GM21381 (cell line): Measurements from ENCODE around the gene CD164.
"Not testable (repeated sequence)": the region's sequence is repeated elsewhere in the genome, so short reads cannot be mapped to it uniquely, and the experiment has no call there.

Experiments
- ATAC-seq: cut with Tn5 transposase; IDR thresholded peaks from one replicate; pipeline ENCODE4 v1.9.1; 2021; ENCODE audit warnings: mild to moderate bottlenecking, moderate library complexity; ENCODE audit not compliant: unreplicated experiment

CD164 gene

DNA sequence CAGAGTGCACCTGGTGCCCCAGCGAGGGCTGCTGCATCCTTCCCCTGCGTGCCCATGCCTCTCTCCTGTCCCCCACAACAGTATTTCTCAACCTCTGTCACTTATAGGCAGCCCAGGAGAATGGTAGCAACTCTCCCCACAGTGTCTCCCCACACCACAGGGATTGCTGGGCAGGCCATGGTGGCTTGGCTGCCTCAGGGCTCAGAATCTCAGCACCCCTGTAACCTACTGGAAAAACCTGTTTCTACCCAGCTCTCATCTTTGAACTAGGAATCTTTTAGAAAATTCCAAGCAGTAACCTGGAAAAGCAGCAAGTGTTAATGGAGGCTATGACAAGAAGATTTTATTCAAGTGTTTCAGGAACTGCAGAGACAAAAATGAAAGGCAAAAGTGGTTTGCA, 38.0 kb downstream of the CD164 start:
- no peak for ATAC-seq

DNA sequence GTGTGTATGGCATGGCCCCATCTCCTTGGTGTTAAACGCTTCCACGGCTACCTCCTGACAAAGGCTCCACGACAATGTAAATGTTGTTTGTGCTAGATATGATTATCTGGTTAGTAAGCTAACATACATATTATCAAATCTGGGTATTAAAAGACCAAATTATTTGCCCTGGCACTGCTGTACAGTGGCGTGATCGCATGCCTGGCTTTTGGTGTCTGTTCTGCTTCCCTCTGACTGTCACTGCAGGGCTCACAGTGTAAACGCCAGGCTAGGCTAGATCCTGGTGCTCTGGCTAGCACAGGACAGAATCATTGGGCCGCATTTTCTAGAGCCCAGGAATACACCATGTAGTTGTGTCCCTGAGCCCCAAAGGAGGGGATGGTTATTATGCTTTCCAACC, 38.7 kb downstream of the CD164 start:
- no peak for ATAC-seq

DNA sequence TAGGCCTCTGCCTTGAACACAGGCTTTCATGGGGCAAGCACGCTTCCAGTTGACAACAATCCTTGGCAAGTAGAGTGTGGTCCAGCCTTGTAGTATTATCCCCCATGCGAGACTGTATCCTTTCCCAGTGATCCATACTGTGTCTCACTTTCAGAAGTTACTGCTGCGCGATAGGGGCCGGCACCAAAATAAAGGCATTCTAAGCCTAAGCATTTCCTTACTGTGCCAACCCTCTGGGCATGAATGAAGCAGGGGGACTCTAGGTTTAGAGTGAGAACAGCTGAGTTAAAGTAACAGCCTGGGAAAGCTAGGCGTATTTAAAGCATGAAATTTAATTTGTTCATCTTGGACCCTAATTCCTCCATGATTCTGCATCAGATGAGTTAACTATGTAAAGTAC, 39.4 kb downstream of the CD164 start:
- ATAC-seq: no peak

DNA sequence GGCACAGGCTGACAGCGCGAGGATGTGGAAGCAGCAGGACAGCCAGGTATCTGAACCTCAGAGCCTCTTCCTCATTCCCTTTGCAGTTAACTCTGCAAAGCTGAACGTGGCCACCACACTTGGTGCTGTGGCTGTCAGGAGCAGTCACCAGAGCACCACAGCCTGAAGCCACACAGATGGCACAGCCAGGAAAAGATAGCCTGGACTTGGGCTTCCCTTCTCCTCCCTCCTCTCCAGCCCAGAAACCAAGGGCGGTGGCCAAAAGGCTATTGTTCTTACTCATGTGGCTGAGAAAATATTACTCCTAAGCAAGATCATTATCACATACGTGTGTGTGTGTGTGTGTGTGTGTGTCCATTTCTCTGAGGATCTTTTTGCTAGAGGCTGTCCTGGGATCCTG, 39.8 kb downstream of the CD164 start:
- no peak for ATAC-seq

DNA sequence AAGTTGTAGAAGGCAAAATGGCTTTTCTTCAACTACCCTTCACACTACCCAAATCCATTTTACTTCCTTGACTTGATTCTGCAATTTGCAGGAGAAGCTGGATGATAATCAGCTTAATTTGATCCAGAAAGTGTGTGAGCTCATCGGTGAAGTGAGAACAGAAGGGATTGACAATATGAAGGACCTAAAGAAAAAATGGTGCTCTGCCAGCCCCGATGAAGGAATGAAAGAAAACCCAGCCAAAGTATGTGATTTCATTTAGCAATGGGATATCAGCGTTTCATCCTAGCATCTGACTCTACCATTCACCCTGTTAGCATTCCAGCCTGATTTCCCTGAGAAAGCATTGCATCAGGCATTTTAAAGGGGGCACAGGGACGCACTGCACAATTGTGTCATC, 41.5 kb downstream of the CD164 start:
- no peak for ATAC-seq

DNA sequence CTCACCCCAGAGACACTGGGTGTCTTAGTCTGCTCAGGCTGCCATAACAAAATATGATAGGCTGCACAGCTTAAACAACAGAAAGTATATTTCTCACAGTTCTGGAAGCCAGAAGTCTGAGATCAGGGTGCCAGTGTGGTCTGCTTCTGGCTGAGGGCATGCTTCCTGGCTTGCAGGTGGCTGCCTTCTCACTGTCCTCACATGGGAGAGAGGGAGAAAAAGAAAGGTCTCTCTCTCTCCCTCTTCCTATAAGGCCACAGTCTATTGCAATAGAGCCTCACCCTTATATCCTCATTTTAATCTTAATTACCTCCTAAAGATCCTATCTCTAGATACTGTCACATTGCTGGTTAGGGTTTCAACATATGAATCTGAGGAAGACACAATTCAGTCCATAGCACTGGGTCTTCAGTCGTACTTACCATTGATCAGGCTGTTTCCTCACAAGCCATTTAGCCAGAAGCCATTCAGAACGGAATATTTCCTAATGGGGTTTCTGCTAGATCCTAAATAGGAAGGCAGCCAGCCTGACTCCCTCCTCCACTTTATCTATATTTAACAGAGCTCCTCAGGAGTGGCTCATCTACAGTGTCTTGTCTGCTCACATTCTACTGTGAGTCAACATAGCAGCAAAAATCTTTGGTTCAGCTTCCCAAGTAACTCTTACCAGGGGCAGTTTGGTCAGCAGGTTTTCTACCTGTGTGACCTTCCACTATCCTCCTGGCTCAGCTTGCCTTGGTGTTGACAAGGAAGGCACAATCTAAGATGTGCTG, 42.2 kb downstream of the CD164 start:
- ATAC-seq: no peak

DNA sequence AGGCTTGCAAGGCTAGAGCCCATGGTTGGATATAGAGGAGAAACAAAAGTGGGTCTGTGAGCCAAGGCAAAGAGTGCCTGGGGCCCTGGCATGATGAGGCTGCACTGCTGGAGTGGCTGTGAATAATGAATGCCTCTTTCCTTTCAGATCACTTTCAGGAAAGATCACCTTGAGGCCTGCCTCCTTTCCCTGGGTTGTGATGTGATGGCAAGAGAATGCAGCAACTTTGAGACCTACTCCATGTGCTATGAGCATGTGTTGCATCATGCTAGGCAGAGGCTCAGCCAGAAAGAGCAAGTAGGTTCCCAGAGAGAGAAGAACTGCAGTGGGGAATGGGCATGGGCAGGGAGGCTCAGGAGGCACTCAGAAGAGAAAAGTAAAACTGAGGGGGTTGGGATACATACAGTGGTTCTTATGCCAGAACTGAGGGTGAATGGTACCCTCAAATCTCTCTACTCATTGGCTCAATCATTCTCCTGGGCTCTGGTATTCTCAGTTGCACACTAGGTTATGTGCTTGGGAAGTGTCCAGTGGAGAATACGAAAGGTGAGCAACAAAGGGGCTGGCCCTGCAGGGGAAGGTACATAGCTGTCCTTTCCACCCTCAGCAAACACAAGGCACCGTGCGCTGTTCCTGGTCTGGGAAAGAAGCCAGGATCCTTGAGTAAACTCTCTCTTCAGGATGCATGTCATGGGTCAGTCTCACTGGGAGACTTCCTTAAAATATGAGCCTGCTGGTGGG, 45.9 kb downstream of the CD164 start:
- ATAC-seq: no peak

DNA sequence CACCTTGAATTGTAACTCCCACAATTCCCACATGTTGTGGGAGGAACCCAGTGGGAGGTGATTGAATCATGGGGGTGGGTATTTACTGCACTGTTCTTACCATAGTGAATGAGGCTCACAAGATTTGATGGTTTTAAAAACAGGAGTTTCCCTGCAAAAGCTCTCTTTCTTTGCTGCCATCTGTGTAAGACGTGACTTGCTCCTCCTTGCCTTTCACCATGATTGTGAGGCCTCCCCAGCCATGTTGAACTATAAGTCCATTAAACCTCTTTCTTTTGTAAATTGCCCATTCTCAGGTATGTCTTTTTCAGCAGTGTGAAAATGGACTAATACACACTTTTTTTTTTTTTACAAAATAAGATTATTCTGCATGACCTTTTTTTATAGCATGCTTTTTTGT, 48.4 kb downstream of the CD164 start:
- not testable (repeated sequence) for ATAC-seq

DNA sequence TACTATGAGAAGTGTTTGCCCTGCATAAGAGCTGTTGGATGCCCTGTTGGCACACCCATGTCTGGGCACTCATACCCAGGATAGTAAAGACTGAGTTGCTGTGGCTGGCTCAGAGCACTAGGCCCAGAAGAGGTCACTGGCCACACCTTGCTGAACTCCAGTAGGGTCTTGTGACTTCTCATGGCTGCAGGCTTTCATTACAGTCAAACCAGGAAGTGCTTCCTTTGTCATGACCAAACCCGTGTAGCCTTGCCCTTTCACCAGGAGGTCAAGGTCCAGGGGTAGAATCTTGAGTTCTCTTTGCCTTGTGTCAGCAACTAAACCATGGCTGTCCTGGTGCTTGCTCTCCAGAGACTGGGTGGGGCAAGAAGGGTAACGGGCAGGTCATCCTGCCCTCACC, 49.5 kb downstream of the CD164 start:
- no peak for ATAC-seq

DNA sequence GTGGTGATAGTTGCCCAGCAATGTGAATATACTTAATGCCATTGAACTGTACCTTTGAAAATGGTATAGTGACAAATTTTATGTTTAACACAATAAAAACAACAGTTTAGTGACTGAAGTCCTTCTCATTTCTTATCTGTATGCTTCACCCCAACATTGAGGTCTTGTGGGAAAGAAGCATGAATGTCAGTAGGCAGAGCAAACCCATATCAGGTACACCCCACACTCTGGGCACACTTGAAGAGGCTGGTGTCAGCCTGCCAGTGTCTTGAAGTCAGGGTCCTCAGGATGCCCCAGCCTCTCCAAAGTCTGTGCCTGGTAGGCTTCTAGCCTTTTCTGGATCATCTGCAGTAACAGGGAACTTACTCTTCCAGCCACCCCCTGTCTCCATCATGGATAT, 51.2 kb downstream of the CD164 start:
- ATAC-seq: no peak

DNA sequence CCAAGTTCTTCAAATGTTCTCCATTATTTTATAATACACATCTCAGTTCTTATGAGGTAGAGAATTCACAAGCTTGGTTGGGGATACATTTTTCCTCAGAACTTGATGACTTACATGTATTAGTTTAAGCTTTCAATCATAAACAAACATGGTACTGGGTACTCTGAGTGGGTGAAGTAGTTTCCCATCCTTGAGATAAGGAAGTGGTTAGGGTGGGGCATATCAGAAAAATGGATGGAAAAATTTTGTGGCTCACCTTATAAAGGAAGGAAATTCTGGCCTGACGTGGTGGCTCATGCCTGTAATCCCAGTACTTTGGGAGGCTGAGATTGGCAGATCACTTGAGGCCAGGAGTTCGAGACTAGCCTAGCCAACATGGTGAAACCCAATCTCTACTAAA, 52.0 kb downstream of the CD164 start:
- ATAC-seq: no peak

DNA sequence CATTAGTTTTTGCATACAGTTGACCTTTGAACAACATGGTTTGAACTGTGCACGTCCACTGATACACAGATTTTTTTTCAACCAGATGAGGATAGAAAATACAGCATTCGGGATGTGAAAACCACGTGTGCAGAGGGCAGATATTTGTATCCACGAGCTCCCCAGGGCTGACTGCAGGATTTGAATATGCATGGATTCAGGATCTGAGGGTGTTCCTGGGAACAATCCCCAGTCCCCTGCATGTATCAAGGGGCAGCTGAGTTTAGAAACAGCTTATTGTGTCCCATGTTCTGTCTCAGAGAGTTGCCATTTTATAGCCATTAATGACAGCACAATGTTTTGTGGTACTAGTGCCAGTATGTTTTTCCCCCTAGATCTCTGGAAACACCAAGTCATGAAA, 53.6 kb downstream of the CD164 start:
- ATAC-seq: no peak

DNA sequence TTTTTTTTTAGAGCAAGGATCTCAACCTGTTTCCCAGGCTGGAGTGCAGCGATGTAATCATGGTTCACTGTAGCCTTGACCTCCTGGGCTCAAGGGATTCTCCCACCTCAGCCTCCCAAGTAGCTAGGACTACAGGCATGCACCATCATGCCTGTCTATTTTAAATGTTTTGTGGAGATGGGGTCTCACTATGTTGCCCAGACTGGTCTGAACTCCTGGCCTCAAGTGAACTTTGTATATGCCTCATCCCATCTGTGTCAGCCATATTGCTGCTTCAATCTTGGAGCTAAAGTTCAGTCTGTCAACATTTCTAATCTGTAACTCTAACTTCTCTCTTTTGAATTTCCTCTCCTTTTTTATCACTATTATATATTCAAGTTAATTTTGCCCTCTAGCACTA, 54.3 kb downstream of the CD164 start:
- ATAC-seq: no peak

DNA sequence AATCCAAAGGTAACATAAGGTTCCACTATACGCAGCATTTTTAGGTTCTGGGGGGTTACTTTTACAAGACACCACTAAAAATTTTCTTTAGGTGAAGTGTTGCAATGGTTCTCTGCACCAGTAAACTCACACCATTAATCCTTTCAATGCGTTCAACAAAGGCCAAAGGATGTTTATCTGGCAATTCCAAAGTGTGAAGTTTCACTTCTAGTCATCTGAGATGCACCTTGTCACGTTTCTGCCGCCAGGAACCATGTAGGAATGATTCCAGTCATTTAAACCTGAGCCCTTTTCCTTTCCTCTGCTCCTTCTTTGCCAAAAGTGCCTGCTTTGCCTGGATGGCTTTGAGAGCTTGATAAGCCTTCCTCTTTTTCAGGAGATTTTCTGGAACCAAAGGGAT, 54.8 kb downstream of the CD164 start:
- no peak for ATAC-seq

DNA sequence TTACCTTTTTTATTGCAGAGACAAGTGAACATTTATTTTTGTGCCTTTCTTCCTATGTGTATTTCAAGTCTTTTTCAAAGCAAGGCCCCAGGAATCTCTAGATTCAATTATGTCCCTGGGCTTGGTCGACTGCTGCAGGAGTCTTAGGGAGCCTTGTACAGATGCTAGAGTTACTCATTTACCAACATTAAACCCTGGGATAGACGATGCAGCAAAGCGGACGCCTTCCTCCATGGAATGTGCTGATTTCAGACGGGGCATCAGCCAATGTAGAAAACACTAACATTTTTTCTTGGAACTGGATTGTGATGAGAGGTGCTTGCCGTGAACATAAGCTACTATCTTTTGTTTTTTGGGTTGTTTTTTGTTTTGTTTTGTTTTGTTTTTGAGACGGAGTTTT, 55.9 kb downstream of the CD164 start:
- no peak for ATAC-seq

DNA sequence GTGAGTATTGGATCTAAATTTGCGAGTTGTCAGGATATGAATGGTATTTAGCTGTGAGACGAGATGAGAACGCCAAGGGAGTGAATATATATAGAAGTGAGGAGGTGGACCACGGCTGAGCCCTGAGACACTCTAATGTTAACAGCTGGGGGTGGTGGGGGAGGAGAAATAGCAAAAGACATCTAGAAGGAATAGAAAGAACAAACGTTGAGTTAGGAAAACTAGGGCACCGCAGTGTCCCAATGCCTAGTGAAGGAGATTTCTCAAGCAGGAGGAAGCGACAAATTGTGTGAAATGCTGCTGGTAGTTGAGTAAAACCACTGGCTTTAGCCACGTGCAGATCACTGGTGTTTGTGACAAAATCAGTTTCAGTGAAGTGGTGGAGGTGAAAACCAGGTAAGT, 56.9 kb downstream of the CD164 start:
- no peak for ATAC-seq

DNA sequence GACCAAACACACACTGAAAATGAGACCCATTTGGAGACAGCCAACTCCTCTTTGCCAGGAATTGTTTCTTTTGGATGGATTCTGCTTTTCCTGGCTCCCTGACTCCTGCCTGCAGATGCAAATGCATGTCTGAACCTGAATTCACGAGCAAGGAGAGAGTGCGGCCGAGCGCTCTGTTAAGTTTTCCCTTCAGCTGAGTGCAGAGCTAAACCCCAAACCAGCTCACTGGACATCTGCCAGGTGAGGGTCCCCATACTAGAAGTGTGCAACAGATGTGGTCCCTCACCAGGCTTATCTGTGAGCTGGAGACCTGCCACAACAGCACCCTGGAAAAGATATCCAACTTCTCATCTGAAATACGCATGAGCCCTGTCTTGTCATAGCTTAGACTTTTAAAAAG, 59.0 kb downstream of the CD164 start:
- no peak for ATAC-seq

DNA sequence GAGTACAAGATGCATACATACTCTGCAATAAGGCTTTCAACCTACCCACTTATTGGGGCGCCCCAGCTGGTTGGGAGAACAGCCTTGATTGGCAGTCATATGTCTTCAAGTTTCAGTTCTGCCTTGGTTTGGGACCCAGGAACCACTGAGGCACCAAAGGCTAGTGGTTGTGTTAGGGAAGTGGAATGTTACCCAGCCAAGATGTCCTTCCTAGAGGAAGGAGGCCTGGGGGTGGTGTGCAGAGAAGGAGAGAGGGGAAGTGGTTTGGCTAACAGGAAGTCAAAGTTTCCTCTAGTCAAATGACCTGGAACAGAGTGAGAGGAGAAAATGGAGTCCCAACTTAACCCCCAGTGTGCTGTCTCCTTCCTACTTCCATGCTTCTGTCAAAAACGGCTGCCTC, 59.4 kb downstream of the CD164 start:
- ATAC-seq: no peak

DNA sequence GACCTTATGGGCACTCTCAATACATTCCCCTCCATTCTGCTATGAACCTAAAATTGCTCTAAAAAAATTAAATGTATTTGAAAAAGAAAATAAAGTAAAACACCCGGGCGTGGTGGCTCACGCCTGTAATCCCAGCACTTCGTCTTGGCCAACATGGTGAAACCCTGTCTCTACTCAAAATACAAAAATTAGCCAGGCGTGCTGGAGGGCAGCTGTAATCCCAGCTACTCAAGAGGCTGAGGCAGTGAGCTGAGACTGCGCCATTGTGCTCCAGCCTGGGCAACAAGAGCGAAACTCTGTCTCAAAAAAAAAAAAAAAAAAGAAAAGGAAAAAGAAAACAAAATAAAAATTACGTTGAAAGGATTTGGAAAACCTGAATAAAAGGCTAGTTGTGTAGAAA, 60.5 kb downstream of the CD164 start:
- ATAC-seq: no peak

DNA sequence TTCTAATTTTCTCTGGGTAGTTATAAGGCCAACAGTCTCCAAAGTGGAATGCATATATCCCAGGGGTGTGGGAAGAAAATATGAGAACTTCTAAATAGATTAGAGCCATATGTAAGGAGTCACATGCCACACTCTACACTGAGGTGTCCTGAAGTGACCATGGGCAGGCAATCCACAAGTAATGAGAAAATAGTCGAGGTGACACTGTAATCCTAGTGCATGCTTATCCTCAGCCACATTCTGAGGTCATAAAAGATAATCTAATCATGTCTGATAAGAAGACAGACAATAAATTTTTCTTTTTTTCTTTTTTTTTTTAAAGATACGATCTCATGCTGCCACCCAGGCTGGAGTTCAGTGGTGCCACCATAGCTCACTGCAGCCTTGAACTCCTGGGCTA, 62.2 kb downstream of the CD164 start:
- ATAC-seq: no peak

DNA sequence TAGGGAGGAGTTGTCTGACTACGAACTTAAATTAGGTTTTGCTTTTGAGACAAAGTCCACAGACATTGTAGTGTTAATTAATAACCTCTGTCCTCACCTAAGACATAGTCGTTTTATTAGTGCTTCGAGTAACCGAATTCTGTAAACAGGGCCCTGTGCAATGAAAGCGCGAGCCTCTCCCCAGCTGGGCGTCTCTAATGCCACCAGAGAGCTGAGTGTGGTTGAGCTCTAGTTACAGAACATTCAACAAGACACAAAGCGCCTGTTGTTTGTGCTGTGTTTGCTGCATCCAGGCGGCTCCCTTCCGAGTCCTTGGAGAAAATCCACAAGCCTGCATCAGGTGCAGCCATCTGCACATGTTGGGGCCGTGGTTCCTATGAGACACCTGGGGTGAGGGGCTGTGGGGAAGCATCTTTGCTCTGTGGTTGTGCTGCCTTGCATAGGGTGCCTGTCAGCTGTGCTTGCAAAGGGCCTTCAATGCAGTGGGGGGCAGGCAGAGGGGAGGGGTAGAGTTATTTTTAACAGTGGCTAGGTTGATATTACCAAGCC, 63.9 kb downstream of the CD164 start:
- ATAC-seq: no peak

DNA sequence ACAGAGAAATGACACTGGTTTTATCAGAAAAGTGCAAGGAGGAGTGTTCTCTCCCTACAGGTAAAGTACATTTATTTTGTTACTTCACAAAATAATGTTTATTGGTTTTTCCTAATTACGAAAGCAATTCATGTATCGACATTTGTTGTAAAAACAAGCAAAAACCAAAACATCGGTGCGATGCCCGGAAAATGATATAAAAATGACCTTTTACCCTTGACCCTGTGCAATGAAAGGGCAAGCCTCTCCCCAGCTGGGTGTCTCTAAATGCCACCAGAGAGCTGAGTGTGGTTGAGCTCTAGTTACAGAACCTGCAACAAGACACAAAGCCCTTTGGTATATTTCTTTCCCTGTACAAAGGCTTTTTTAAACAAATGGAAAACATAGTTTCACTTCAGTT, 65.4 kb downstream of the CD164 start:
- no peak for ATAC-seq
